DOHH2 (cell line): ENCODE results near the gene KIF22.

ENCODE experiments used
- CTCF ChIP-seq: fragments of 200-600 bp; sonication (generic); IDR thresholded peaks from one replicate; pipeline ENCODE4 v1.5.1; 2014; ENCODE audit warnings: antibody characterized with exemption, mild to moderate bottlenecking, low read depth, low read length; ENCODE audit not compliant: poor library complexity, severe bottlenecking
- EZH2phosphoT487 ChIP-seq: fragments of 200-600 bp; sonication (generic); IDR thresholded peaks from 2 replicates; pipeline ENCODE4 v1.6.1; 2017; ENCODE audit warnings: borderline replicate concordance, mild to moderate bottlenecking, antibody characterized with exemption, low read length, moderate library complexity, mixed read lengths

- TF ChIP-seq CTCF (no peak), EZH2phosphoT487 (no peak)
Measured at GRCh38 chr16:29809850-29810698, 19.5 kb downstream of the KIF22 start.
